PC-3 (cell line): Measurements from ENCODE around the gene C1orf21.

Source experiments
- CTCF ChIP-seq: fragments of 300-600 bp; sonication (generic); conservative IDR thresholded peaks from 2 replicates; pipeline ENCODE4 v1.5.1; 2017; ENCODE audit warnings: antibody characterized with exemption, low read depth, mild to moderate bottlenecking, low read length
- EZH2 ChIP-seq: fragments of 300-600 bp; sonication (generic); IDR thresholded peaks from one replicate; pipeline ENCODE4 v1.6.1; 2017; ENCODE audit warnings: antibody characterized with exemption, mild to moderate bottlenecking, low read length; ENCODE audit not compliant: unreplicated experiment
- EZH2phosphoT487 ChIP-seq: fragments of 300-600 bp; sonication (generic); IDR thresholded peaks from 2 replicates; pipeline ENCODE4 v1.6.1; 2018; ENCODE audit warnings: mild to moderate bottlenecking, antibody characterized with exemption, low read length, borderline replicate concordance

GRCh38 chr1:184610876-184611595 lies 224.2 kb downstream of the C1orf21 start:
- TF ChIP-seq CTCF (no peak), EZH2phosphoT487 (no peak), EZH2 (no peak)
